Testis (tissue), 3 donors: ENCODE data around the gene KCND3. TPM values are rescaled to one million over a fixed set of nuclear protein-coding genes. Genes with fewer than 3 reads are reported as not detected.
"Not testable (repeated sequence)": the region's sequence is repeated elsewhere in the genome, so short reads cannot be mapped to it uniquely, and the experiment has no call there.

ENCODE experiments used
- DNase-seq: peaks from one replicate; pipeline ENCODE4 v3.0.0-alpha.2; 2019
- H3K27ac ChIP-seq, 2 donors: fragments of 200-600 bp; sonication (generic); one replicate each; pipeline ENCODE4 v1.5.1; 2019
- H3K27me3 ChIP-seq: fragments of 200-600 bp; sonication (generic); one replicate; pipeline ENCODE4 v1.5.1; 2019
- H3K36me3 ChIP-seq: fragments of 200-600 bp; sonication (generic); one replicate; pipeline ENCODE4 v1.5.1; 2017; ENCODE audit warnings: low read depth; ENCODE audit errors: missing control alignments
- H3K4me1 ChIP-seq: fragments of 200-600 bp; sonication (generic); one replicate; pipeline ENCODE4 v1.5.1; 2019
- H3K4me3 ChIP-seq, 2 donors: fragments of 200-600 bp; sonication (generic); one replicate each; pipeline ENCODE4 v1.5.1; 2017 to 2019
- H3K9me3 ChIP-seq: fragments of 200-600 bp; sonication (generic); one replicate; pipeline ENCODE4 v1.5.1; 2017
- CTCF ChIP-seq, 3 experiments: fragments of 450-650 bp in 2 of 3; fragments of 200-600 bp in 1 of 3; sonication (generic) in 1 of 3; IDR thresholded peaks; one replicate each; pipeline ENCODE4 v1.5.1; 2016 to 2019; ENCODE audit warnings: antibody characterized with exemption in 3 of 3, mild to moderate bottlenecking in 2 of 3, moderate library complexity in 1 of 3
- POLR2A ChIP-seq: fragments of 450-650 bp; IDR thresholded peaks from one replicate; pipeline ENCODE4 v1.6.1; 2017; ENCODE audit warnings: antibody characterized with exemption, mild to moderate bottlenecking, moderate library complexity
- WGBS, 2 donors: methylation state at CpG; one replicate each; pipeline ENCODE4 v1.1.5; 2018; 5-methylcytosine and 5-hydroxymethylcytosine counted together
- intact Hi-C: fragments of 100-400 bp; cut with DNase I; formaldehyde crosslinking; loops from one replicate; pipeline ENCODE4 v1.15.1; 2023; ENCODE audit warnings: low total_unique reads
- polyA plus RNA-seq: library from polyadenylated mRNA; stranded (reverse); fragments of 350-450 nt; fragmentation: Illumina TruSeq; extraction: RNeasy Lipid Tissue Mini Kit (QIAGEN cat#74804); gene quantifications from one replicate; pipeline ENCODE4 v1.2.3, GENCODE V29; 2014; ENCODE audit warnings: low read depth, low replicate concordance; ENCODE audit not compliant: insufficient read depth
- total RNA-seq, 2 donors: library from RNA; depleted of rRNA; stranded (reverse); fragments of >200 nt; gene quantifications; one replicate each; pipeline ENCODE4 v1.2.3, GENCODE V29; 2016

KCND3 gene
- total and polyA plus RNA-seq, 3 donors from 2014 or later: 5.5 to 6.6 (median 6.0) TPM

- WGBS, 2 donors: 82 to 90% methylated on average over 9 of the region's 9 CpGs
- Histone ChIP-seq H3K4me3 (no peak overlapping the region), H3K27me3 (no peaks in the 10 kb centered on the region), H3K36me3 (no peaks in the 10 kb centered on the region), H3K4me1 (peaks cover 7% of the 10 kb centered on the region), H3K27ac (no peak overlapping the region), H3K9me3 (no peaks in the 10 kb centered on the region)
- no peak for DNase-seq
- no peak for TF ChIP-seq POLR2A
- TF ChIP-seq CTCF (IDR thresholded peaks at IDR 0.05): no peak
- intact Hi-C loops: no loop called here
Observed at GRCh38 chr1:111745675-111746613, 243.5 kb downstream of the KCND3 start.

GRCh38 chr1:111743679-111744101 lies 245.8 kb downstream of the KCND3 start:
- Histone ChIP-seq H3K4me1 (no peaks in the 10 kb centered on the region), H3K9me3 (no peaks in the 10 kb centered on the region), H3K27me3 (no peaks in the 10 kb centered on the region), H3K36me3 (no peaks in the 10 kb centered on the region), H3K27ac (no peak overlapping the region), H3K4me3 (no peak overlapping the region)
- 55 to 57% methylated on average over 3 of the region's 3 CpGs for WGBS, 2 donors
- intact Hi-C loops: no loop called here
- no peak for DNase-seq
- TF ChIP-seq POLR2A (no peak), CTCF (IDR thresholded peaks at IDR 0.05) (no peak)

- no peak overlapping the region for H3K27ac ChIP-seq
- no peak for DNase-seq
- no peak overlapping the region for H3K4me3 ChIP-seq
- intact Hi-C loops: no loop called here
- TF ChIP-seq CTCF (IDR thresholded peaks at IDR 0.05) (no peak), POLR2A (no peak)
- no peaks in the 10 kb centered on the region for H3K9me3 ChIP-seq
- H3K4me1 ChIP-seq: peaks cover 1% of the 10 kb centered on the region
- WGBS, 2 donors: 87 to 94% methylated on average over 5 of the region's 5 CpGs
- no peaks in the 10 kb centered on the region for H3K36me3 ChIP-seq
- H3K27me3 ChIP-seq: no peaks in the 10 kb centered on the region
Observed at GRCh38 chr1:111742938-111743549, 246.4 kb downstream of the KCND3 start.

GRCh38 chr1:111742292-111742691 lies 247.2 kb downstream of the KCND3 start:
- DNase-seq, intact Hi-C loops: not testable (repeated sequence)

GRCh38 chr1:111739925-111740765 lies 249.3 kb downstream of the KCND3 start:
- intact Hi-C loops: no loop called here
- 1% methylated on average over 40 to 62 of the region's 63 CpGs for WGBS, 2 donors
- no peaks in the 10 kb centered on the region for H3K9me3 ChIP-seq
- H3K27ac ChIP-seq: peak overlapping the region; percentile 82 to 90
- peaks cover 26% of the 10 kb centered on the region for H3K4me1 ChIP-seq
- peak overlapping the region; percentile 66 to 74 for H3K4me3 ChIP-seq
- H3K27me3 ChIP-seq: no peaks in the 10 kb centered on the region
- TF ChIP-seq POLR2A (no peak), CTCF (IDR thresholded peaks at IDR 0.05) (no peak)
- DNase-seq: peak; percentile 71
- no peaks in the 10 kb centered on the region for H3K36me3 ChIP-seq

More at GRCh38 chr1:111742292-111742691, 247.2 kb downstream of the KCND3 start:
- not testable (repeated sequence) for H3K27ac ChIP-seq, H3K27me3 ChIP-seq, H3K4me3 ChIP-seq, H3K4me1 ChIP-seq, H3K9me3 ChIP-seq, H3K36me3 ChIP-seq
- 95% methylated on average over 14 of the region's 14 CpGs for WGBS, 2 donors
